ENCODE results near the gene SMLR1. TPM values are rescaled to one million over a fixed set of nuclear protein-coding genes. Genes with fewer than 3 reads are reported as not detected.

The SMLR1 gene
- total and polyA plus RNA-seq, 4 donors: 20.8 to 65.2 (median 39.6) TPM

DNA sequence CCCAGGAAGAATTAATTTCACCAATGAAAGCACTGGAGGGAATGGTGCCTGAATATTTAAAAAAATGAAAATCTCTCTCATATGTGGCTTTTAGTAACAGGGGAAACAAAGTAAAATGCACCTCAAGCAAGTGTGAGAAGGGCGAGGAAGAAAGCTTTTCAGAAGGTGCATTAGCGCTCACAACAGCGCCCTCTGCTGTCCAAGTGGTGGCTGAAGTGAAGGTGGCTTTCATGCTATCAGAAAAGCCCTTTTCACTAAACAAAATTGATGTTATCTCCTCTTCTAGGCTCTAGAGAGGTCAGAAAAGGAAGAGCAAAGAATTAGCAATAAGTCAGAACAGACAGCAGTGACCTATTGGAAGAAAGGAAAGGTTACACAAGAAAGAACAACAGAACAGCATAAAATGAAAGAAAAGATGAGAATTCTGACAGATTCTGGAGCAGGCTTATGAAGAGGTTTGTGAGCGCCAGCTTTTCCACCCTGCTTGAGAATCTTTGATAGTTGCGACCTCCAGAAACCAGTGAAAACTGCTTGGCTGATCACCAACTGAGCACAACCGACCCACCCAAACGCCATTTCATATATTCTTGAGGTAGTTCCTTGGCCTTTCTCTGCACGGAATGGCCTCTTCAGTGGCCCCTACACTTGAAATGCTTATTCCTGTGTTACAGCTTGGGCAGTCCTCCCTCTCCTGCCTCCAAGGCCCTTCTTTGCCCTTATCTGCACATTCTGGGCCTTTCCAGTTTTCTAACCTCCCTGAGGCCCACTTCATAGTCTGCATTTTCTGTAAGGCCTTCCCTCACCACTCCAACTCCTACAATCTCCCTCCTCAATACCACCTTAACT, 45.3 kb downstream of the SMLR1 start:
- Histone ChIP-seq H3K9ac (ENCODE audit: low read depth in 1 of 2, low read length in 2 of 2) (no peak overlapping the region), H3K27ac (ENCODE audit: low read depth in 1 of 2, low read length in 2 of 2) (no peak overlapping the region), H3K27me3 (ENCODE audit: control insufficient read depth in 4 of 4, insufficient read depth in 4 of 4, low read length in 3 of 4) (no peaks in the 10 kb centered on the region), H3K9me3 (ENCODE audit: control insufficient read depth in 4 of 4, low read length in 3 of 4) (no peaks in the 10 kb centered on the region), H3K4me1 (ENCODE audit: control insufficient read depth in 4 of 4, insufficient read depth in 4 of 4, low read length in 3 of 4) (no peaks in the 10 kb centered on the region), H3K4me3 (ENCODE audit: low read depth in 1 of 3, low read length in 3 of 3) (no peak overlapping the region), H3K36me3 (ENCODE audit: control insufficient read depth in 4 of 4, insufficient read depth in 3 of 4, low read depth in 1 of 4, low read length in 3 of 4) (no peaks in the 10 kb centered on the region)
- TF ChIP-seq YY1 (IDR thresholded peaks at IDR 0.05) (no peak), GABPA (IDR thresholded peaks at IDR 0.05 in 1 of 2, conservative IDR thresholded peaks at IDR 0.05 in 1 of 2) (no peak), NR2F2 (IDR thresholded peaks at IDR 0.05) (no peak), RAD21 (IDR thresholded peaks at IDR 0.05) (peak; percentile 93 to 95)
- TF ChIP-seq, protein P1, sequence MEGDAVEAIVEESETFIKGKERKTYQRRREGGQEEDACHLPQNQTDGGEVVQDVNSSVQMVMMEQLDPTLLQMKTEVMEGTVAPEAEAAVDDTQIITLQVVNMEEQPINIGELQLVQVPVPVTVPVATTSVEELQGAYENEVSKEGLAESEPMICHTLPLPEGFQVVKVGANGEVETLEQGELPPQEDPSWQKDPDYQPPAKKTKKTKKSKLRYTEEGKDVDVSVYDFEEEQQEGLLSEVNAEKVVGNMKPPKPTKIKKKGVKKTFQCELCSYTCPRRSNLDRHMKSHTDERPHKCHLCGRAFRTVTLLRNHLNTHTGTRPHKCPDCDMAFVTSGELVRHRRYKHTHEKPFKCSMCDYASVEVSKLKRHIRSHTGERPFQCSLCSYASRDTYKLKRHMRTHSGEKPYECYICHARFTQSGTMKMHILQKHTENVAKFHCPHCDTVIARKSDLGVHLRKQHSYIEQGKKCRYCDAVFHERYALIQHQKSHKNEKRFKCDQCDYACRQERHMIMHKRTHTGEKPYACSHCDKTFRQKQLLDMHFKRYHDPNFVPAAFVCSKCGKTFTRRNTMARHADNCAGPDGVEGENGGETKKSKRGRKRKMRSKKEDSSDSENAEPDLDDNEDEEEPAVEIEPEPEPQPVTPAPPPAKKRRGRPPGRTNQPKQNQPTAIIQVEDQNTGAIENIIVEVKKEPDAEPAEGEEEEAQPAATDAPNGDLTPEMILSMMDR (IDR thresholded peaks at IDR 0.05; ENCODE audit: low read depth, low read length, missing input control): peak; percentile 83
- TF ChIP-seq, protein P2, sequence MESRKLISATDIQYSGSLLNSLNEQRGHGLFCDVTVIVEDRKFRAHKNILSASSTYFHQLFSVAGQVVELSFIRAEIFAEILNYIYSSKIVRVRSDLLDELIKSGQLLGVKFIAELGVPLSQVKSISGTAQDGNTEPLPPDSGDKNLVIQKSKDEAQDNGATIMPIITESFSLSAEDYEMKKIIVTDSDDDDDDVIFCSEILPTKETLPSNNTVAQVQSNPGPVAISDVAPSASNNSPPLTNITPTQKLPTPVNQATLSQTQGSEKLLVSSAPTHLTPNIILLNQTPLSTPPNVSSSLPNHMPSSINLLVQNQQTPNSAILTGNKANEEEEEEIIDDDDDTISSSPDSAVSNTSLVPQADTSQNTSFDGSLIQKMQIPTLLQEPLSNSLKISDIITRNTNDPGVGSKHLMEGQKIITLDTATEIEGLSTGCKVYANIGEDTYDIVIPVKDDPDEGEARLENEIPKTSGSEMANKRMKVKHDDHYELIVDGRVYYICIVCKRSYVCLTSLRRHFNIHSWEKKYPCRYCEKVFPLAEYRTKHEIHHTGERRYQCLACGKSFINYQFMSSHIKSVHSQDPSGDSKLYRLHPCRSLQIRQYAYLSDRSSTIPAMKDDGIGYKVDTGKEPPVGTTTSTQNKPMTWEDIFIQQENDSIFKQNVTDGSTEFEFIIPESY (IDR thresholded peaks at IDR 0.05): no peak
- TF ChIP-seq, protein P3, sequence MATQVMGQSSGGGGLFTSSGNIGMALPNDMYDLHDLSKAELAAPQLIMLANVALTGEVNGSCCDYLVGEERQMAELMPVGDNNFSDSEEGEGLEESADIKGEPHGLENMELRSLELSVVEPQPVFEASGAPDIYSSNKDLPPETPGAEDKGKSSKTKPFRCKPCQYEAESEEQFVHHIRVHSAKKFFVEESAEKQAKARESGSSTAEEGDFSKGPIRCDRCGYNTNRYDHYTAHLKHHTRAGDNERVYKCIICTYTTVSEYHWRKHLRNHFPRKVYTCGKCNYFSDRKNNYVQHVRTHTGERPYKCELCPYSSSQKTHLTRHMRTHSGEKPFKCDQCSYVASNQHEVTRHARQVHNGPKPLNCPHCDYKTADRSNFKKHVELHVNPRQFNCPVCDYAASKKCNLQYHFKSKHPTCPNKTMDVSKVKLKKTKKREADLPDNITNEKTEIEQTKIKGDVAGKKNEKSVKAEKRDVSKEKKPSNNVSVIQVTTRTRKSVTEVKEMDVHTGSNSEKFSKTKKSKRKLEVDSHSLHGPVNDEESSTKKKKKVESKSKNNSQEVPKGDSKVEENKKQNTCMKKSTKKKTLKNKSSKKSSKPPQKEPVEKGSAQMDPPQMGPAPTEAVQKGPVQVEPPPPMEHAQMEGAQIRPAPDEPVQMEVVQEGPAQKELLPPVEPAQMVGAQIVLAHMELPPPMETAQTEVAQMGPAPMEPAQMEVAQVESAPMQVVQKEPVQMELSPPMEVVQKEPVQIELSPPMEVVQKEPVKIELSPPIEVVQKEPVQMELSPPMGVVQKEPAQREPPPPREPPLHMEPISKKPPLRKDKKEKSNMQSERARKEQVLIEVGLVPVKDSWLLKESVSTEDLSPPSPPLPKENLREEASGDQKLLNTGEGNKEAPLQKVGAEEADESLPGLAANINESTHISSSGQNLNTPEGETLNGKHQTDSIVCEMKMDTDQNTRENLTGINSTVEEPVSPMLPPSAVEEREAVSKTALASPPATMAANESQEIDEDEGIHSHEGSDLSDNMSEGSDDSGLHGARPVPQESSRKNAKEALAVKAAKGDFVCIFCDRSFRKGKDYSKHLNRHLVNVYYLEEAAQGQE (IDR thresholded peaks at IDR 0.05): no peak
- peak; percentile 73 for DNase-seq (ENCODE audit: low spot score)
- WGBS: 68% methylated on average over 8 of the region's 8 CpGs

DNA sequence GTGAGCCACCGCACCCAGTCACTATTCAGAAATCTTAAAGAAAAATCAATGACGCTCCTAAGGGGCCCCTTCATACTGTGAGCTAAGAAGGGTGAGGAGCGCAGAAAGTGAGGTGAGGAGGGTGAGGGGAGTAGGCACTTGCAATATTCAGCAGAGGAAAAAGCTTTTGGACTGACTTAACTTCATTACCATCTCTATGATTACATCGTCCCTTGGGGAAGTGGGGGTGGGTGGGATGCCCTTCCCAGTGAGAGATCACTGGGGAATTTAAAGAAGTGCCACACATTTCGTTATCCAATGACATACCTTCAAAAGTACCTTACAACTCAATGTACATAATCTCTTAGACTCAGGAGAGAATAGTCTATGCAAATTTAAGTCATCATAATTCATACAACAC, 46.5 kb downstream of the SMLR1 start:
- Histone ChIP-seq H3K4me1 (ENCODE audit: control insufficient read depth in 4 of 4, insufficient read depth in 4 of 4, low read length in 3 of 4) (no peaks in the 10 kb centered on the region), H3K27me3 (ENCODE audit: control insufficient read depth in 4 of 4, insufficient read depth in 4 of 4, low read length in 3 of 4) (no peaks in the 10 kb centered on the region), H3K4me3 (ENCODE audit: low read depth in 1 of 3, low read length in 3 of 3) (no peak overlapping the region), H3K9ac (ENCODE audit: low read depth in 1 of 2, low read length in 2 of 2) (no peak overlapping the region), H3K9me3 (ENCODE audit: control insufficient read depth in 4 of 4, low read length in 3 of 4) (no peaks in the 10 kb centered on the region), H3K36me3 (ENCODE audit: control insufficient read depth in 4 of 4, insufficient read depth in 3 of 4, low read depth in 1 of 4, low read length in 3 of 4) (no peaks in the 10 kb centered on the region), H3K27ac (ENCODE audit: low read depth in 1 of 2, low read length in 2 of 2) (no peak overlapping the region)
- no peak for DNase-seq (ENCODE audit: low spot score)
- TF ChIP-seq HNF4G (IDR thresholded peaks at IDR 0.05) (no peak), YY1 (IDR thresholded peaks at IDR 0.05) (no peak), RAD21 (IDR thresholded peaks at IDR 0.05) (no peak), RXRA (IDR thresholded peaks at IDR 0.05) (no peak), TAF1 (conservative IDR thresholded peaks at IDR 0.05) (no peak), FOXA1 (IDR thresholded peaks at IDR 0.05) (no peak), NR2F2 (IDR thresholded peaks at IDR 0.05) (no peak), FOXA2 (IDR thresholded peaks at IDR 0.05) (no peak)
- TF ChIP-seq, protein P1 (IDR thresholded peaks at IDR 0.05; ENCODE audit: low read depth, low read length, missing input control): no peak
- TF ChIP-seq, protein P2 (IDR thresholded peaks at IDR 0.05): no peak
- TF ChIP-seq, protein P4, sequence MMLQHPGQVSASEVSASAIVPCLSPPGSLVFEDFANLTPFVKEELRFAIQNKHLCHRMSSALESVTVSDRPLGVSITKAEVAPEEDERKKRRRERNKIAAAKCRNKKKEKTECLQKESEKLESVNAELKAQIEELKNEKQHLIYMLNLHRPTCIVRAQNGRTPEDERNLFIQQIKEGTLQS (IDR thresholded peaks at IDR 0.05): no peak
- over 99% methylated on average over 5 of the region's 5 CpGs for WGBS

Data from liver (tissue), 9 donors.